Brain microvascular endothelial cell (primary cell): Measurements from ENCODE around the gene HS2ST1.
"Not testable (repeated sequence)": the region's sequence is repeated elsewhere in the genome, so short reads cannot be mapped to it uniquely, and the experiment has no call there.

Source experiments
- DNase-seq: peaks from one replicate; pipeline ENCODE4 v3.0.0-alpha.2; 2020
- H3K27ac ChIP-seq: fragments of 250-450 bp; sonication (Bioruptor Pico); 2 replicates; pipeline ENCODE4 v1.5.1; 2020; ENCODE audit warnings: mild to moderate bottlenecking, moderate library complexity
- H3K27me3 ChIP-seq: fragments of 250-450 bp; sonication (Bioruptor Pico); replicated peaks from 2 replicates; pipeline ENCODE4 v1.5.1; 2020; ENCODE audit warnings: mild to moderate bottlenecking
- H3K36me3 ChIP-seq: fragments of 250-450 bp; sonication (Bioruptor Pico); replicated peaks from 2 replicates; pipeline ENCODE4 v1.5.1; 2020; ENCODE audit warnings: mild to moderate bottlenecking
- H3K4me3 ChIP-seq: 2 replicates; pipeline ENCODE4 v1.5.1; 2011; ENCODE audit warnings: low read depth, mild to moderate bottlenecking, control low read depth, low read length, moderate library complexity
- CTCF ChIP-seq: IDR thresholded peaks from 2 replicates; pipeline ENCODE4 v1.5.1; 2011; ENCODE audit warnings: low read depth, mild to moderate bottlenecking, moderate library complexity, low read length, control low read depth, inconsistent platforms; ENCODE audit errors: missing control alignments
- in situ Hi-C: cut with HindIII; loops from 2 replicates; pipeline ENCODE4 v1.10.0; 2017; ENCODE audit warnings: low sequenced_read_pairs, low pct_ligation_motif_present

HS2ST1 gene

GRCh38 chr1:87056974-87057373, 142.5 kb downstream of the HS2ST1 start:
- no peak for TF ChIP-seq CTCF
- H3K27ac ChIP-seq: no peak overlapping the region
- in situ Hi-C loops: no loop called here

GRCh38 chr1:87058343-87058649, 143.9 kb downstream of the HS2ST1 start:
- H3K27ac ChIP-seq: no peak overlapping the region
- TF ChIP-seq CTCF: no peak
- no peak overlapping the region for H3K4me3 ChIP-seq
- no peak for DNase-seq
- H3K27me3 ChIP-seq: no peaks in the 10 kb centered on the region
- no peaks in the 10 kb centered on the region for H3K36me3 ChIP-seq
- in situ Hi-C loops: no loop called here

More at GRCh38 chr1:87056974-87057373, 142.5 kb downstream of the HS2ST1 start:
- Histone ChIP-seq H3K27me3 (no peaks in the 10 kb centered on the region), H3K36me3 (no peaks in the 10 kb centered on the region), H3K4me3 (no peak overlapping the region)
- DNase-seq: no peak

- DNase-seq: no peak
- H3K4me3 ChIP-seq: no peak overlapping the region
- no peak for TF ChIP-seq CTCF
- no peaks in the 10 kb centered on the region for H3K27me3 ChIP-seq
- in situ Hi-C loops: no loop called here
- H3K27ac ChIP-seq: no peak overlapping the region
- H3K36me3 ChIP-seq: no peaks in the 10 kb centered on the region
These were observed 147.3 kb downstream of the HS2ST1 start for GRCh38 chr1:87061742-87062156.

- H3K4me3 ChIP-seq: no peak overlapping the region
- H3K27me3 ChIP-seq: no peaks in the 10 kb centered on the region
- no peak for TF ChIP-seq CTCF
- in situ Hi-C loops: no loop called here
- H3K36me3 ChIP-seq: no peaks in the 10 kb centered on the region
- DNase-seq: no peak
- H3K27ac ChIP-seq: no peak overlapping the region
These were observed 148.3 kb downstream of the HS2ST1 start for GRCh38 chr1:87062687-87063086.

GRCh38 chr1:87064309-87064708, 149.9 kb downstream of the HS2ST1 start:
- no peak overlapping the region for H3K27ac ChIP-seq

GRCh38 chr1:87064986-87065385, 150.6 kb downstream of the HS2ST1 start:
- H3K27ac ChIP-seq: no peak overlapping the region
- no peaks in the 10 kb centered on the region for H3K36me3 ChIP-seq
- in situ Hi-C loops: no loop called here
- no peaks in the 10 kb centered on the region for H3K27me3 ChIP-seq
- H3K4me3 ChIP-seq: no peak overlapping the region
- DNase-seq: no peak
- TF ChIP-seq CTCF: no peak

More at GRCh38 chr1:87064309-87064708, 149.9 kb downstream of the HS2ST1 start:
- no peak for TF ChIP-seq CTCF
- Histone ChIP-seq H3K27me3 (no peaks in the 10 kb centered on the region), H3K4me3 (no peak overlapping the region), H3K36me3 (no peaks in the 10 kb centered on the region)
- DNase-seq: no peak
- in situ Hi-C loops: no loop called here

- H3K27me3 ChIP-seq, in situ Hi-C loops, H3K27ac ChIP-seq, DNase-seq, H3K36me3 ChIP-seq, H3K4me3 ChIP-seq: not testable (repeated sequence)
These were observed 152.3 kb downstream of the HS2ST1 start for GRCh38 chr1:87066708-87067107.
